IMR-90 (cell line): Measurements from ENCODE around the gene IL19.

Experiments
- CTCF ChIP-seq: conservative IDR thresholded peaks from 2 replicates; pipeline ENCODE4 v1.5.1; 2012; ENCODE audit warnings: mild to moderate bottlenecking, low read depth, low read length, improper control_type of control experiment
- NFE2L2 ChIP-seq: fragments of 150-350 bp; IDR thresholded peaks from 2 replicates; pipeline ENCODE4 v1.6.1; 2016; ENCODE audit warnings: low read depth, mild to moderate bottlenecking, low read length
- POLR2A ChIP-seq: IDR thresholded peaks from 2 replicates; pipeline ENCODE4 v1.6.1; 2012; ENCODE audit warnings: mild to moderate bottlenecking, low read depth, low read length
- RAD21 ChIP-seq: IDR thresholded peaks from 2 replicates; pipeline ENCODE4 v1.6.1; 2012; ENCODE audit warnings: low read length, improper control_type of control experiment

- no peak for TF ChIP-seq NFE2L2
- no peak for TF ChIP-seq CTCF
- no peak for TF ChIP-seq RAD21
- TF ChIP-seq POLR2A = no peak
These were observed 33.5 kb upstream of the IL19 start for GRCh38 chr1:206736878-206737728.
